Keratinocyte (primary cell): ENCODE results near the gene PRLR. TPM values are rescaled to one million over a fixed set of nuclear protein-coding genes. Genes with fewer than 3 reads are reported as not detected.

Experiments used
- DNase-seq: peaks from one replicate; pipeline ENCODE4 v3.0.0-alpha.2; 2011; ENCODE audit warnings: low read depth, missing footprints, low spot score
- FAIRE-seq: peaks from 2 replicates; lab custom pipeline; 2011; peaks lifted over from hg19 to GRCh38; lab: Jason Lieb, UNC
- H2AFZ ChIP-seq: 2 replicates; pipeline ENCODE4 v1.6.0; 2012; ENCODE audit warnings: low read length, control low read depth, inconsistent platforms; ENCODE audit not compliant: control insufficient read depth
- H3K27ac ChIP-seq: 2 replicates; pipeline ENCODE4 v1.5.1; 2011; ENCODE audit warnings: low read length; ENCODE audit not compliant: control insufficient read depth, insufficient read depth
- H3K27me3 ChIP-seq: 3 replicates; pipeline ENCODE4 v1.6.0; 2011; ENCODE audit warnings: low read length; ENCODE audit not compliant: control insufficient read depth, insufficient read depth; ENCODE audit errors: extremely low read depth
- H3K36me3 ChIP-seq, 2 experiments: 2 replicates in 1 of 2; 3 replicates in 1 of 2; pipeline ENCODE4 v1.5.1; 2011; ENCODE audit warnings: low read length in 2 of 2, mild to moderate bottlenecking in 1 of 2; ENCODE audit not compliant: control insufficient read depth in 2 of 2, insufficient read depth in 2 of 2; ENCODE audit errors: extremely low read depth in 1 of 2
- H3K4me1 ChIP-seq: 3 replicates; pipeline ENCODE4 v1.5.1; 2011; ENCODE audit warnings: low read length; ENCODE audit not compliant: control insufficient read depth, insufficient read depth; ENCODE audit errors: extremely low read depth
- H3K4me2 ChIP-seq: 3 replicates; pipeline ENCODE4 v1.6.0; 2011; ENCODE audit warnings: low read depth, low read length; ENCODE audit not compliant: control insufficient read depth, insufficient read depth; ENCODE audit errors: extremely low read depth
- H3K4me3 ChIP-seq, 3 experiments: fragments of 200-600 bp in 1 of 3; sonication (generic) in 1 of 3; 2 replicates in 2 of 3; 3 replicates in 1 of 3; pipeline ENCODE4 v1.5.1; 2011 to 2016; ENCODE audit warnings: low read length in 3 of 3, mild to moderate bottlenecking in 3 of 3, control low read depth in 2 of 3, inconsistent platforms in 1 of 3, low read depth in 1 of 3, mixed read lengths in 1 of 3, mixed run types in 1 of 3, moderate library complexity in 1 of 3; ENCODE audit not compliant: control insufficient read depth in 2 of 3, insufficient read depth in 2 of 3; ENCODE audit errors: extremely low read depth in 1 of 3
- H3K79me2 ChIP-seq: 2 replicates; pipeline ENCODE4 v1.6.0; 2012; ENCODE audit warnings: low read length; ENCODE audit not compliant: control insufficient read depth, insufficient read depth
- H3K9ac ChIP-seq: 3 replicates; pipeline ENCODE4 v1.6.0; 2011; ENCODE audit warnings: low read length; ENCODE audit not compliant: control insufficient read depth, insufficient read depth; ENCODE audit errors: extremely low read depth
- H3K9me1 ChIP-seq: 3 replicates; pipeline ENCODE4 v1.6.0; 2011; ENCODE audit warnings: low read length; ENCODE audit not compliant: control insufficient read depth, insufficient read depth; ENCODE audit errors: extremely low read depth
- H3K9me3 ChIP-seq: 2 replicates; pipeline ENCODE4 v1.5.1; 2012; ENCODE audit warnings: low read depth, low read length; ENCODE audit not compliant: control insufficient read depth
- H4K20me1 ChIP-seq: 3 replicates; pipeline ENCODE4 v1.6.0; 2011; ENCODE audit warnings: low read length; ENCODE audit not compliant: control insufficient read depth, insufficient read depth; ENCODE audit errors: extremely low read depth
- CTCF ChIP-seq, 3 experiments: IDR thresholded peaks in 1 of 3; conservative IDR thresholded peaks in 1 of 3; optimal IDR thresholded peaks in 1 of 3; 2 replicates in 2 of 3; 3 replicates in 1 of 3; pipeline versions ENCODE3 to v1.5.1; 2011; ENCODE audit warnings: low read length in 3 of 3, mild to moderate bottlenecking in 3 of 3, moderate library complexity in 2 of 3, control low read depth in 1 of 3, inconsistent platforms in 1 of 3; ENCODE audit not compliant: insufficient read depth in 2 of 3; ENCODE audit errors: extremely low read depth in 1 of 3
- EZH2 ChIP-seq: IDR thresholded peaks from one replicate; pipeline ENCODE4 v1.6.1; 2012; ENCODE audit warnings: inconsistent platforms, mild to moderate bottlenecking, low read length, moderate library complexity
- dilution Hi-C: fragments of 300-500 bp; cut with MboI; formaldehyde crosslinking; loops from one replicate; pipeline ENCODE4 v1.7.0; 2020; ENCODE audit warnings: low sequenced_read_pairs; ENCODE audit not compliant: extremely low pct_ligation_motif_present
- polyA plus RNA-seq, 5 experiments: library from polyadenylated mRNA; depleted of rRNA in 3 of 5; stranded (reverse) in 3 of 5; stranded (forward) in 1 of 5; unstranded in 1 of 5; fragments of >200 nt; gene quantifications; 1 replicate in 1 of 5; 2 replicates in 3 of 5; 3 replicates in 1 of 5; pipeline versions ENCODE4 v1.2.1 to v1.2.3, GENCODE V29; 2011 to 2012; ENCODE audit warnings: missing spikeins in 2 of 5, low read depth in 1 of 5, low replicate concordance in 1 of 5

Gene PRLR
- polyA plus RNA-seq, 1 donor (not counting 4 experiments of a cell fraction or from before 2014, with no cell fraction given), result 0.04 TPM

- Histone ChIP-seq H3K4me3 (no peak overlapping the region), H2AFZ (no peak overlapping the region), H3K27ac (no peak overlapping the region), H3K9me3 (no peaks in the 10 kb centered on the region), H3K27me3 (no peaks in the 10 kb centered on the region), H4K20me1 (no peaks in the 10 kb centered on the region), H3K4me2 (no peak overlapping the region), H3K4me1 (peaks cover 3% of the 10 kb centered on the region), H3K36me3 (no peaks in the 10 kb centered on the region), H3K79me2 (no peaks in the 10 kb centered on the region), H3K9me1 (no peaks in the 10 kb centered on the region), H3K9ac (no peak overlapping the region)
- no peak for TF ChIP-seq CTCF (optimal IDR thresholded peaks at IDR 0.05 in 1 of 3, IDR thresholded peaks at IDR 0.05 in 1 of 3, conservative IDR thresholded peaks at IDR 0.05 in 1 of 3; ENCODE audit: extremely low read depth in 1 of 3, insufficient read depth in 2 of 3, low read length in 3 of 3)
- TF ChIP-seq EZH2, result no peak
- FAIRE-seq (no peak), DNase-seq (no peak)
- dilution Hi-C loops, result no loop called here
Observed at GRCh38 chr5:35205606-35206005, 24.7 kb downstream of the PRLR start.

GRCh38 chr5:35205186-35205585 is 25.1 kb downstream of the PRLR start:
- Histone ChIP-seq H3K9me3 (no peaks in the 10 kb centered on the region), H3K27me3 (no peaks in the 10 kb centered on the region), H3K36me3 (no peaks in the 10 kb centered on the region), H3K4me3 (no peak overlapping the region), H3K4me2 (no peak overlapping the region), H3K79me2 (no peaks in the 10 kb centered on the region), H2AFZ (no peak overlapping the region), H3K9ac (no peak overlapping the region), H3K9me1 (no peaks in the 10 kb centered on the region), H3K4me1 (peaks cover 3% of the 10 kb centered on the region), H4K20me1 (no peaks in the 10 kb centered on the region), H3K27ac (no peak overlapping the region)
- DNase-seq (no peak), FAIRE-seq (no peak)
- dilution Hi-C loops, result no loop called here
- TF ChIP-seq EZH2 (no peak), CTCF (optimal IDR thresholded peaks at IDR 0.05 in 1 of 3, IDR thresholded peaks at IDR 0.05 in 1 of 3, conservative IDR thresholded peaks at IDR 0.05 in 1 of 3; ENCODE audit: extremely low read depth in 1 of 3, insufficient read depth in 2 of 3, low read length in 3 of 3) (no peak)
